Nephron progenitor cell (in vitro differentiated cells): ENCODE data around the gene ZNF552.
"Not testable (repeated sequence)": the region's sequence is repeated elsewhere in the genome, so short reads cannot be mapped to it uniquely, and the experiment has no call there.

Experiments
- DNase-seq: peaks from one replicate; pipeline ENCODE4 v3.0.0; 2021
- H3K27ac Mint-ChIP-seq: 2 replicates; pipeline ENCODE4 v1.8.0; 2021; ENCODE audit warnings: mild to moderate bottlenecking, moderate library complexity, mixed read lengths
- H3K27me3 Mint-ChIP-seq: 2 replicates; pipeline ENCODE4 v1.8.0; 2021; ENCODE audit warnings: mild to moderate bottlenecking, low read depth, mixed read lengths; ENCODE audit not compliant: poor library complexity
- H3K36me3 Mint-ChIP-seq: 2 replicates; pipeline ENCODE4 v1.8.0; 2021; ENCODE audit warnings: low read depth, mixed read lengths
- H3K4me1 Mint-ChIP-seq: 2 replicates; pipeline ENCODE4 v1.8.0; 2021; ENCODE audit warnings: mixed read lengths
- H3K4me3 Mint-ChIP-seq: 2 replicates; pipeline ENCODE4 v1.8.0; 2021; ENCODE audit warnings: mild to moderate bottlenecking, moderate library complexity, mixed read lengths
- H3K9me3 Mint-ChIP-seq: 2 replicates; pipeline ENCODE4 v1.8.0; 2021; ENCODE audit warnings: mild to moderate bottlenecking, moderate library complexity, mixed read lengths
- TF ChIP-seq, protein P1 (sequence below): fragments of 200-600 bp; sonication (generic); IDR thresholded peaks from 2 replicates; pipeline ENCODE4 v1.5.0; 2021; ENCODE audit warnings: antibody characterized with exemption

ZNF552 gene

DNA sequence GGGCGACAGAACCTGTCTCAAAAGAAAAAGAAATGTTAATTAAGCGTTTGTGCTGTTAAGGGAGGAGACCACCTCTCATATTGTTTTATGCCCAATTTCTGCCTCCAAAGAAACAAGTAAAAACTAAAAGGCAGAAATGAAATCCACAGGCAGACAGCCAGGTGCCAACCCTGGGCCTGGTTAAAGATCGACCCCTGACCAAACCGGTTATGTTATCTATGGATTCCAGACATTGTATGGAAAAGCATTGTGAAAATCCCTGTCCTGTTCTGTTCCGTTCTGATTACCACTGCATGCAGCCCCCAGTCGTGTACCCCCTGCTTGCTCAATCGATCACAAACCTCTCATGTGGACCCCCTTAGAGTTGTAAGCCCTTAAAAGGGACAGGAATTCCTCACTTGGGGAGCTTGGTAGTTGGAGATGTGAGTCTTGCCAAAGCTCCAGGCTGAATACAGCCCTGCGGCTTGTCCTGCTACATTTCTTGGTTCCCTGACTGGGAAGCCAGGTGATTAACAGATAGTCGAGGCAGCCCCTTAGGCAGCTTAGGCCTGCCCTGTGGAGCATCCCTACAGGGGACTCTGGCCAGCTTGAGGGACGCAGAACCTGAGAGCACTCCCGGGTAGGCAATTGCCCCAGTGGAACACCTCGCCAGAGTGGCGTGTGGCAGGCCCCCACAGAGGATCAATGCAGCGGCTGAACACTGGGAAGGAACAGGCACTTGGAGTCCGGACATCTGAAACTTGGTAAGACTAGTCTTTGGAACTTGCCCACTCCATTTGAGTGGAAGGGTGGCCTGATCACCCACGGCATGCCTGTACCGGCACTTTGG is 748 bp upstream of the ZNF552 start:
- DNase-seq, result no peak
- peak overlapping the region; percentile 95 for H3K27ac Mint-ChIP-seq
- H3K36me3 Mint-ChIP-seq, result peaks cover 20% of the 10 kb centered on the region
- H3K4me3 Mint-ChIP-seq, result peak overlapping the region; percentile 96
- H3K4me1 Mint-ChIP-seq, result peaks cover 74% of the 10 kb centered on the region
- TF ChIP-seq, protein P1, sequence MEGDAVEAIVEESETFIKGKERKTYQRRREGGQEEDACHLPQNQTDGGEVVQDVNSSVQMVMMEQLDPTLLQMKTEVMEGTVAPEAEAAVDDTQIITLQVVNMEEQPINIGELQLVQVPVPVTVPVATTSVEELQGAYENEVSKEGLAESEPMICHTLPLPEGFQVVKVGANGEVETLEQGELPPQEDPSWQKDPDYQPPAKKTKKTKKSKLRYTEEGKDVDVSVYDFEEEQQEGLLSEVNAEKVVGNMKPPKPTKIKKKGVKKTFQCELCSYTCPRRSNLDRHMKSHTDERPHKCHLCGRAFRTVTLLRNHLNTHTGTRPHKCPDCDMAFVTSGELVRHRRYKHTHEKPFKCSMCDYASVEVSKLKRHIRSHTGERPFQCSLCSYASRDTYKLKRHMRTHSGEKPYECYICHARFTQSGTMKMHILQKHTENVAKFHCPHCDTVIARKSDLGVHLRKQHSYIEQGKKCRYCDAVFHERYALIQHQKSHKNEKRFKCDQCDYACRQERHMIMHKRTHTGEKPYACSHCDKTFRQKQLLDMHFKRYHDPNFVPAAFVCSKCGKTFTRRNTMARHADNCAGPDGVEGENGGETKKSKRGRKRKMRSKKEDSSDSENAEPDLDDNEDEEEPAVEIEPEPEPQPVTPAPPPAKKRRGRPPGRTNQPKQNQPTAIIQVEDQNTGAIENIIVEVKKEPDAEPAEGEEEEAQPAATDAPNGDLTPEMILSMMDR, result no peak
- no peaks in the 10 kb centered on the region for H3K9me3 Mint-ChIP-seq
- peaks cover 3% of the 10 kb centered on the region for H3K27me3 Mint-ChIP-seq

- no peak for DNase-seq
- Mint-ChIP-seq H3K27ac (peak overlapping the region; percentile 3), H3K36me3 (peaks cover 31% of the 10 kb centered on the region), H3K4me3 (peak overlapping the region; percentile 96), H3K27me3 (peaks cover 3% of the 10 kb centered on the region), H3K9me3 (no peaks in the 10 kb centered on the region), H3K4me1 (peaks cover 75% of the 10 kb centered on the region)
- TF ChIP-seq, protein P1, result no peak
Measured at GRCh38 chr19:57813919-57814504, 701 bp downstream of the ZNF552 start.

DNA sequence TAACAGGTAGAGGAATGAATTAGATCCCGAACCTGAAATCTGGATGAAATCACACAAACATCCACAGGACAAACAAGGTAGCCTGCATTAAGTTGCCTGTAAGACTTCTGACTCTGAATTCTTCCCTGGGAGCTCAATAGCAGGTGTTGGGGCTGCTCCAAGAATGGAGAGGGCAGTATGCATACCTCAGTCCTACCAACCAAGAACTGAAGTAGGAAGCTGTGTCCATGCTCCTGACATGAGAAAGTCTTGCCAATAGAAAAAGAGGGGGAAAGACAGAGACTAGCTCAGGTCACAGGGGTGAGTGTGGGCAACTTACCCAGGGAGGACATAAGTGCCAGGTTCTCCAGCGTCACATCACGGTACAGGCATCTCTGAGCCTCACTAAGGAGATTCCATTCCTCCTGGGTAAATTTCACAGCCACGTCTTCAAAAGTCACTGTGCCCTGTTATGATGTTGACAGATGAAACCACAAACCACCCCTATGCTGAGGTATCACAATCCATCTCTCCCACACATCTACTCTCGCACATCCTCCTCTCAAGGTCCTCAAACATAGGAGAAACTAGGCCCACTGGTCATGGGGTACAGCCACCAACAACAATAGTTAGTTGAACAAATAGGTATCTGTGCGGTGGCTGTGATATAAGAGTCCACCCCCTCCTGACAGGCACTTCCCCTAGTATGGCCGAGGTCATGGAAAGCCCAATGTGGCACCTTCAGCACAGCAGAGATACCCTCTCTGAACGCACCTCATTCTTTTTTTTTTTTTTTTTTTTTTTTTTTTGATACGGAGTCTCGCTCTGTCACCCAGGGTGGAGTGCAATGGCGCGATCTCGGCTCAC is 1.5 kb downstream of the ZNF552 start:
- not testable (repeated sequence) for H3K9me3 Mint-ChIP-seq, H3K27me3 Mint-ChIP-seq, DNase-seq
- Mint-ChIP-seq H3K27ac (peak overlapping the region; percentile 73), H3K4me3 (peak overlapping the region; percentile 96), H3K36me3 (peaks cover 36% of the 10 kb centered on the region), H3K4me1 (peaks cover 74% of the 10 kb centered on the region)

DNA sequence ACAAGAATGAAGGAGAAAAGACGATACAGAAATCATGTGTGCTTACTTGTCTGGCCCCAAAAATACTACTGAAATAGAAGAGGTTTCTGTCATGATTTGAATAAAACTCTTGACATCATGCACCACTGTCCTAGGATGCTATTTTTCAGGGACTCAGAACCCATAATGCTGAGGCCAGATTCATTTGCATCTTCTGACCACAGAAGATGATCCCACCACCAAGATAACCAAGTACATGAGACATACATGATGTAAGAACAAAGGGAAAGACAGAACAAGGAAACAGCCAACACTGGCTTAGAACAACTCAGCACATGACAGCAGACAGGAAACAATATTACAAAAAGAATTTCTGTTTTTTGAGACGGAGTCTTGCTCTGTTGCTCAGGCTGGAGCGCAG is 2.5 kb downstream of the ZNF552 start:
- H3K4me3 Mint-ChIP-seq, result peak overlapping the region; percentile 1
- peaks cover 3% of the 10 kb centered on the region for H3K27me3 Mint-ChIP-seq
- peaks cover 45% of the 10 kb centered on the region for H3K36me3 Mint-ChIP-seq
- H3K4me1 Mint-ChIP-seq, result peaks cover 75% of the 10 kb centered on the region
- TF ChIP-seq, protein P1, result no peak
- H3K27ac Mint-ChIP-seq, result no peak overlapping the region
- no peaks in the 10 kb centered on the region for H3K9me3 Mint-ChIP-seq
- no peak for DNase-seq

- not testable (repeated sequence) for H3K27me3 Mint-ChIP-seq, H3K9me3 Mint-ChIP-seq, DNase-seq, H3K4me3 Mint-ChIP-seq
- H3K27ac Mint-ChIP-seq, result peak overlapping the region; percentile 31
- peaks cover 57% of the 10 kb centered on the region for H3K36me3 Mint-ChIP-seq
- peaks cover 68% of the 10 kb centered on the region for H3K4me1 Mint-ChIP-seq
Measured at GRCh38 chr19:57810410-57811295, 4.1 kb downstream of the ZNF552 start.

GRCh38 chr19:57807541-57807940 is 7.2 kb downstream of the ZNF552 start:
- H3K4me3 Mint-ChIP-seq, result no peak overlapping the region
- peaks cover 65% of the 10 kb centered on the region for H3K4me1 Mint-ChIP-seq

More at GRCh38 chr19:57807541-57807940, 7.2 kb downstream of the ZNF552 start:
- H3K36me3 Mint-ChIP-seq, result peaks cover 61% of the 10 kb centered on the region
- no peak for DNase-seq
- no peaks in the 10 kb centered on the region for H3K27me3 Mint-ChIP-seq
- TF ChIP-seq, protein P1, result no peak
- no peak overlapping the region for H3K27ac Mint-ChIP-seq
- H3K9me3 Mint-ChIP-seq, result no peaks in the 10 kb centered on the region
